BE2C (cell line): ENCODE measurements around the gene ODAD3.
"Not testable (repeated sequence)": the region's sequence is repeated elsewhere in the genome, so short reads cannot be mapped to it uniquely, and the experiment has no call there.

Experiments used
- DNase-seq: peaks from one replicate; pipeline ENCODE4 v3.0.0-alpha.2; 2020
- H3K27me3 ChIP-seq: fragments of 250-450 bp; sonication (Bioruptor Pico); 2 replicates; pipeline ENCODE4 v1.5.1; 2020; ENCODE audit warnings: mild to moderate bottlenecking
- H3K36me3 ChIP-seq: fragments of 250-450 bp; sonication (Bioruptor Pico); 2 replicates; pipeline ENCODE4 v1.5.1; 2020; ENCODE audit warnings: mild to moderate bottlenecking
- H3K4me1 ChIP-seq: fragments of 250-450 bp; sonication (Bioruptor Pico); 2 replicates; pipeline ENCODE4 v1.5.1; 2020
- H3K4me3 ChIP-seq: 2 replicates; pipeline ENCODE4 v1.5.1; 2011; ENCODE audit warnings: low read depth, low read length
- H3K9me3 ChIP-seq: fragments of 250-450 bp; sonication (Bioruptor Pico); 2 replicates; pipeline ENCODE4 v1.5.1; 2020
- CTCF ChIP-seq: IDR thresholded peaks from 2 replicates; pipeline ENCODE4 v1.5.1; 2012; ENCODE audit warnings: mild to moderate bottlenecking, low read depth, low read length

ODAD3 gene

GRCh38 chr19:11383706-11384048 is 51.2 kb downstream of the ODAD3 start:
- Histone ChIP-seq H3K9me3 (no peaks in the 10 kb centered on the region), H3K27me3 (no peaks in the 10 kb centered on the region), H3K4me3 (peak overlapping the region; percentile 73), H3K4me1 (no peaks in the 10 kb centered on the region), H3K36me3 (no peaks in the 10 kb centered on the region)
- no peak for DNase-seq
- no peak for TF ChIP-seq CTCF

- Histone ChIP-seq H3K9me3 (no peaks in the 10 kb centered on the region), H3K36me3 (no peaks in the 10 kb centered on the region), H3K4me3 (peak overlapping the region; percentile 73), H3K27me3 (no peaks in the 10 kb centered on the region), H3K4me1 (no peaks in the 10 kb centered on the region)
- DNase-seq = peak; percentile 66
- TF ChIP-seq CTCF = peak; percentile 57
These were observed 51.8 kb downstream of the ODAD3 start for GRCh38 chr19:11382898-11383705.

GRCh38 chr19:11380653-11381537 is 54.0 kb downstream of the ODAD3 start:
- TF ChIP-seq CTCF = peak; percentile 67
- Histone ChIP-seq H3K36me3 (no peaks in the 10 kb centered on the region), H3K9me3 (no peaks in the 10 kb centered on the region), H3K4me1 (peaks cover 3% of the 10 kb centered on the region; the same call in 1 of the 2 replicates), H3K4me3 (peak overlapping the region; percentile 53), H3K27me3 (no peaks in the 10 kb centered on the region)
- DNase-seq = peak; percentile 96

GRCh38 chr19:11379857-11380350 is 55.0 kb downstream of the ODAD3 start:
- no peak for DNase-seq
- Histone ChIP-seq H3K9me3 (no peaks in the 10 kb centered on the region), H3K4me1 (peaks cover 3% of the 10 kb centered on the region; the same call in 1 of the 2 replicates), H3K4me3 (no peak overlapping the region), H3K27me3 (no peaks in the 10 kb centered on the region), H3K36me3 (no peaks in the 10 kb centered on the region)
- TF ChIP-seq CTCF = no peak

- DNase-seq = not testable (repeated sequence)
These were observed 55.6 kb downstream of the ODAD3 start for GRCh38 chr19:11379269-11379845.

More at GRCh38 chr19:11379269-11379845, 55.6 kb downstream of the ODAD3 start:
- not testable (repeated sequence) for H3K9me3 ChIP-seq, H3K4me1 ChIP-seq, H3K36me3 ChIP-seq, H3K27me3 ChIP-seq, H3K4me3 ChIP-seq
